Lower lobe of right lung (tissue), 2 donors: ENCODE data around the gene RAPH1. TPM values are rescaled to one million over a fixed set of nuclear protein-coding genes. Genes with fewer than 3 reads are reported as not detected.

Source experiments
- ATAC-seq, 2 donors: fragments of 200-7000 bp; cut with Tn5 transposase; one replicate each; pipeline ENCODE4 v1.9.1; 2020 to 2022; ENCODE audit warnings: mild to moderate bottlenecking in 2 of 2, moderate library complexity in 2 of 2
- DNase-seq: peaks from one replicate; pipeline ENCODE4 v3.0.0-alpha.2; 2020
- H3K27ac ChIP-seq: fragments of 200-600 bp; one replicate; pipeline ENCODE4 v1.8.0; 2022
- H3K27me3 ChIP-seq: fragments of 200-600 bp; one replicate; pipeline ENCODE4 v1.8.0; 2022; ENCODE audit warnings: low read depth
- H3K36me3 ChIP-seq: fragments of 200-600 bp; one replicate; pipeline ENCODE4 v1.8.0; 2022; ENCODE audit warnings: mild to moderate bottlenecking
- H3K4me1 ChIP-seq: fragments of 200-600 bp; one replicate; pipeline ENCODE4 v1.8.0; 2022
- H3K4me3 ChIP-seq: fragments of 200-600 bp; one replicate; pipeline ENCODE4 v1.8.0; 2022; ENCODE audit warnings: mild to moderate bottlenecking
- H3K9me3 ChIP-seq: fragments of 200-600 bp; one replicate; pipeline ENCODE4 v1.8.0; 2022
- CTCF ChIP-seq: fragments of 200-600 bp; IDR thresholded peaks from one replicate; pipeline ENCODE4 v1.8.0; 2022; ENCODE audit warnings: antibody characterized with exemption, mild to moderate bottlenecking
- intact Hi-C: fragments of 100-400 bp; cut with DNase I; formaldehyde crosslinking; loops from one replicate; pipeline ENCODE4 v1.11.0; 2022
- total RNA-seq: library from RNA; stranded (reverse); fragmentation: NEBNext Ultra II Directional; extraction: Animal tissue kit (Norgen Biotek cat#: 25700); gene quantifications from one replicate; pipeline ENCODE4 v1.2.1, GENCODE V29; 2021
- donor health status: DM: no; HTN: yes; CAD: no; lungs with severe emphysema.

The RAPH1 gene
- total RNA-seq, 1 donor from 2014 or later = 63.8 TPM

- H3K4me3 ChIP-seq = no peak overlapping the region
- no peaks in the 10 kb centered on the region for H3K4me1 ChIP-seq
- no peak for DNase-seq
- H3K9me3 ChIP-seq = no peaks in the 10 kb centered on the region
- H3K36me3 ChIP-seq = peaks cover 22% of the 10 kb centered on the region
- no peak for TF ChIP-seq CTCF
- H3K27me3 ChIP-seq = no peaks in the 10 kb centered on the region
- ATAC-seq = no peak
- no peak overlapping the region for H3K27ac ChIP-seq
- intact Hi-C loops = no loop called here
Observed at GRCh38 chr2:203480623-203481022, 54.5 kb downstream of the RAPH1 start.

GRCh38 chr2:203476881-203477280 is 58.2 kb downstream of the RAPH1 start:
- Histone ChIP-seq H3K27me3 (no peaks in the 10 kb centered on the region), H3K9me3 (no peaks in the 10 kb centered on the region), H3K27ac (no peak overlapping the region), H3K4me1 (no peaks in the 10 kb centered on the region), H3K36me3 (peaks cover 32% of the 10 kb centered on the region), H3K4me3 (no peak overlapping the region)
- intact Hi-C loops = no loop called here
- ATAC-seq (no peak), DNase-seq (no peak)
- TF ChIP-seq CTCF = no peak

- H3K4me3 ChIP-seq = no peak overlapping the region
- no peak for DNase-seq
- peaks cover 22% of the 10 kb centered on the region for H3K36me3 ChIP-seq
- no peak overlapping the region for H3K27ac ChIP-seq
- no peaks in the 10 kb centered on the region for H3K27me3 ChIP-seq
- intact Hi-C loops = no loop called here
- H3K9me3 ChIP-seq = no peaks in the 10 kb centered on the region
- ATAC-seq = no peak
- peaks cover 16% of the 10 kb centered on the region for H3K4me1 ChIP-seq
- TF ChIP-seq CTCF = no peak
Observed at GRCh38 chr2:203471323-203471722, 63.8 kb downstream of the RAPH1 start.

GRCh38 chr2:203470371-203470770 is 64.7 kb downstream of the RAPH1 start:
- Histone ChIP-seq H3K27ac (no peak overlapping the region), H3K9me3 (no peaks in the 10 kb centered on the region), H3K4me3 (no peak overlapping the region), H3K4me1 (peaks cover 16% of the 10 kb centered on the region), H3K36me3 (peaks cover 13% of the 10 kb centered on the region), H3K27me3 (no peaks in the 10 kb centered on the region)
- intact Hi-C loops = no loop called here
- no peak for TF ChIP-seq CTCF
- peak in 1 of 2 donors; percentile 53 for ATAC-seq
- DNase-seq = no peak

GRCh38 chr2:203469546-203469945 is 65.6 kb downstream of the RAPH1 start:
- intact Hi-C loops = no loop called here
- no peaks in the 10 kb centered on the region for H3K27me3 ChIP-seq
- no peak overlapping the region for H3K4me3 ChIP-seq
- TF ChIP-seq CTCF = no peak
- no peaks in the 10 kb centered on the region for H3K9me3 ChIP-seq
- DNase-seq = no peak
- H3K4me1 ChIP-seq = peaks cover 16% of the 10 kb centered on the region
- no peak for ATAC-seq
- peaks cover 8% of the 10 kb centered on the region for H3K36me3 ChIP-seq
- H3K27ac ChIP-seq = no peak overlapping the region

- ATAC-seq (no peak), DNase-seq (no peak)
- Histone ChIP-seq H3K4me1 (no peaks in the 10 kb centered on the region), H3K27ac (no peak overlapping the region), H3K9me3 (no peaks in the 10 kb centered on the region), H3K27me3 (no peaks in the 10 kb centered on the region), H3K36me3 (peaks cover 37% of the 10 kb centered on the region), H3K4me3 (no peak overlapping the region)
- intact Hi-C loops = no loop called here
- TF ChIP-seq CTCF = no peak
Observed at GRCh38 chr2:203463266-203463678, 71.8 kb downstream of the RAPH1 start.
